GM08714 (cell line): ENCODE measurements around the gene CCDC9B.

ENCODE experiments used
- H3K4me3 ChIP-seq: fragments of 200-500 bp; sonication (Bioruptor generic); 2 replicates; pipeline ENCODE4 v1.5.1; 2014; ENCODE audit warnings: mild to moderate bottlenecking, low read length, inconsistent platforms
- ZNF274 ChIP-seq: IDR thresholded peaks from 2 replicates; pipeline ENCODE4 v1.6.1; 2012; ENCODE audit warnings: mild to moderate bottlenecking, low read depth, low read length

Gene CCDC9B

GRCh38 chr15:40306908-40307307 is 33.8 kb downstream of the CCDC9B start:
- peak overlapping the region; percentile 30; the same call in 1 of the 2 replicates for H3K4me3 ChIP-seq

GRCh38 chr15:40306371-40306770 is 34.4 kb downstream of the CCDC9B start:
- H3K4me3 ChIP-seq = peak overlapping the region; percentile 30; the same call in 1 of the 2 replicates
- TF ChIP-seq ZNF274 = no peak

More at GRCh38 chr15:40306908-40307307, 33.8 kb downstream of the CCDC9B start:
- no peak for TF ChIP-seq ZNF274

- TF ChIP-seq ZNF274 = no peak
- no peak overlapping the region for H3K4me3 ChIP-seq
These were observed 35.5 kb downstream of the CCDC9B start for GRCh38 chr15:40305281-40305680.

- no peak for TF ChIP-seq ZNF274
- H3K4me3 ChIP-seq = no peak overlapping the region
These were observed 37.2 kb downstream of the CCDC9B start for GRCh38 chr15:40303576-40303975.

- TF ChIP-seq ZNF274 = no peak
These were observed 37.8 kb downstream of the CCDC9B start for GRCh38 chr15:40302981-40303380.

GRCh38 chr15:40302288-40302886 is 38.4 kb downstream of the CCDC9B start:
- H3K4me3 ChIP-seq = no peak overlapping the region
- TF ChIP-seq ZNF274 = no peak

More at GRCh38 chr15:40302981-40303380, 37.8 kb downstream of the CCDC9B start:
- no peak overlapping the region for H3K4me3 ChIP-seq

GRCh38 chr15:40301467-40302179 is 39.1 kb downstream of the CCDC9B start:
- TF ChIP-seq ZNF274 = no peak

GRCh38 chr15:40300771-40301170 is 40.0 kb downstream of the CCDC9B start:
- H3K4me3 ChIP-seq = no peak overlapping the region
- TF ChIP-seq ZNF274 = no peak

More at GRCh38 chr15:40301467-40302179, 39.1 kb downstream of the CCDC9B start:
- no peak overlapping the region for H3K4me3 ChIP-seq

GRCh38 chr15:40300367-40300766 is 40.4 kb downstream of the CCDC9B start:
- H3K4me3 ChIP-seq = no peak overlapping the region
- no peak for TF ChIP-seq ZNF274

- H3K4me3 ChIP-seq = no peak overlapping the region
- no peak for TF ChIP-seq ZNF274
These were observed 42.4 kb downstream of the CCDC9B start for GRCh38 chr15:40298216-40298935.

GRCh38 chr15:40297356-40297755 is 43.4 kb downstream of the CCDC9B start:
- no peak for TF ChIP-seq ZNF274
- no peak overlapping the region for H3K4me3 ChIP-seq

- H3K4me3 ChIP-seq = no peak overlapping the region
- no peak for TF ChIP-seq ZNF274
These were observed 44.0 kb downstream of the CCDC9B start for GRCh38 chr15:40296561-40297230.

- H3K4me3 ChIP-seq = no peak overlapping the region
- no peak for TF ChIP-seq ZNF274
These were observed 44.7 kb downstream of the CCDC9B start for GRCh38 chr15:40295877-40296560.

GRCh38 chr15:40295297-40295696 is 45.4 kb downstream of the CCDC9B start:
- no peak for TF ChIP-seq ZNF274
- H3K4me3 ChIP-seq = no peak overlapping the region
